Activated CD8-positive, alpha-beta T cell treated with anti-CD3 and anti-CD28 coated beads for 36 hours (primary cell): Measurements from ENCODE around the gene C2orf92. TPM values are rescaled to one million over a fixed set of nuclear protein-coding genes. Genes with fewer than 3 reads are reported as not detected.

Source experiments
- ATAC-seq: fragments of 200-7000 bp; cut with Tn5 transposase; one replicate; pipeline ENCODE4 v1.10.0; 2021; ENCODE audit warnings: mild to moderate bottlenecking, moderate library complexity
- CTCF ChIA-PET: fragments of 350-600 bp; sonication (Branson Sonifier 250); formaldehyde crosslinking; loops from one replicate; lab custom pipeline; 2021; ENCODE audit warnings: antibody characterized with exemption; lab: Charles Lee
- POLR2A ChIA-PET: fragments of 350-600 bp; sonication (Branson Sonifier 250); formaldehyde crosslinking; loops from one replicate; lab custom pipeline; 2021; ENCODE audit warnings: antibody characterized with exemption; lab: Charles Lee
- DNase-seq: peaks from one replicate; pipeline ENCODE4 v3.0.0-alpha.2; 2020
- H3K27ac Mint-ChIP-seq: one replicate; pipeline ENCODE4 v1.8.0; 2021; ENCODE audit warnings: mild to moderate bottlenecking, mixed read lengths
- H3K27me3 Mint-ChIP-seq: one replicate; pipeline ENCODE4 v1.8.0; 2021; ENCODE audit warnings: mixed read lengths
- H3K36me3 Mint-ChIP-seq: one replicate; pipeline ENCODE4 v1.8.0; 2021; ENCODE audit warnings: low read depth, mixed read lengths
- H3K4me1 Mint-ChIP-seq: one replicate; pipeline ENCODE4 v1.8.0; 2021; ENCODE audit warnings: low read depth, mixed read lengths
- H3K4me3 Mint-ChIP-seq: one replicate; pipeline ENCODE4 v1.8.0; 2021; ENCODE audit warnings: mild to moderate bottlenecking, moderate library complexity, mixed read lengths
- H3K9me3 Mint-ChIP-seq: one replicate; pipeline ENCODE4 v1.8.0; 2021; ENCODE audit warnings: mixed read lengths
- CTCF ChIP-seq: fragments of 200-600 bp; IDR thresholded peaks from one replicate; pipeline ENCODE4 v1.8.0; 2022; ENCODE audit warnings: antibody characterized with exemption, mild to moderate bottlenecking
- intact Hi-C: fragments of 100-400 bp; cut with micrococcal nuclease; formaldehyde crosslinking; loops from one replicate; pipeline ENCODE4 v1.10.0; 2022
- total RNA-seq, 2 experiments: library from RNA; stranded (reverse); gene quantifications; one replicate each; pipeline ENCODE4 v1.2.3, GENCODE V29; 2021

The C2orf92 gene
- total RNA-seq, 2 experiments from 2014 or later, result 6.8 to 11.7 TPM

- no peak for ATAC-seq
- ChIA-PET POLR2A (interaction anchor here (0.6 to 2.6 kb wide), 3 partner anchors 9 to 40 kb away, joined by 3 to 7 read pairs (median 4); partner anchors contain the start of gene ZAP70), CTCF (interaction anchor here (0.9 to 7.4 kb wide), 6 partner anchors 7 to 111 kb away, joined by 3 to 137 read pairs (median 12); partner anchors contain the start of genes ACTR1B and ZAP70)
- Mint-ChIP-seq H3K27me3 (no peaks in the 10 kb centered on the region), H3K4me1 (peaks cover 7% of the 10 kb centered on the region), H3K9me3 (no peaks in the 10 kb centered on the region), H3K36me3 (no peaks in the 10 kb centered on the region), H3K4me3 (no peak overlapping the region), H3K27ac (no peak overlapping the region)
- intact Hi-C loops, result no loop called here
- DNase-seq, result no peak
- TF ChIP-seq CTCF, result no peak
These were observed 32.4 kb downstream of the C2orf92 start for GRCh38 chr2:97701851-97702465.

- Mint-ChIP-seq H3K4me3 (no peak overlapping the region), H3K27ac (no peak overlapping the region), H3K27me3 (no peaks in the 10 kb centered on the region), H3K4me1 (peaks cover 4% of the 10 kb centered on the region), H3K36me3 (no peaks in the 10 kb centered on the region), H3K9me3 (no peaks in the 10 kb centered on the region)
- ChIA-PET CTCF (interaction anchor here (2.3 to 2.7 kb wide), 2 partner anchors 45 to 112 kb away, joined by 9 to 16 read pairs; no protein-coding TSS in a partner anchor), POLR2A (interaction anchor here (2.6 kb wide), 1 partner anchor 10 kb away, joined by 7 read pairs; the partner anchor contains the start of gene ZAP70)
- DNase-seq (no peak), ATAC-seq (no peak)
- intact Hi-C loops, result no loop called here
- no peak for TF ChIP-seq CTCF
These were observed 33.4 kb downstream of the C2orf92 start for GRCh38 chr2:97702731-97703470.

GRCh38 chr2:97703741-97704140 is 34.2 kb downstream of the C2orf92 start:
- no peak for DNase-seq
- ChIA-PET CTCF (interaction anchor here (2.7 kb wide), 1 partner anchor 113 kb away, joined by 16 read pairs; no protein-coding TSS in a partner anchor), POLR2A (interaction anchor here (2.6 kb wide), 1 partner anchor 9 kb away, joined by 7 read pairs; the partner anchor contains the start of gene ZAP70)
- ATAC-seq, result no peak
- Mint-ChIP-seq H3K4me1 (peaks cover 4% of the 10 kb centered on the region), H3K4me3 (no peak overlapping the region), H3K9me3 (no peaks in the 10 kb centered on the region), H3K27me3 (no peaks in the 10 kb centered on the region), H3K36me3 (no peaks in the 10 kb centered on the region), H3K27ac (no peak overlapping the region)
- no peak for TF ChIP-seq CTCF
- intact Hi-C loops, result no loop called here

GRCh38 chr2:97704989-97705388 is 35.5 kb downstream of the C2orf92 start:
- H3K36me3 Mint-ChIP-seq, result peaks cover under 1% of the 10 kb centered on the region
- DNase-seq (no peak), ATAC-seq (no peak)
- ChIA-PET CTCF (interaction anchor here (0.8 kb wide), 2 partner anchors 36 to 43 kb away, joined by 3 to 4 read pairs; no protein-coding TSS in a partner anchor), POLR2A (no interaction called here)
- H3K27ac Mint-ChIP-seq, result no peak overlapping the region
- no peak for TF ChIP-seq CTCF
- no peak overlapping the region for H3K4me3 Mint-ChIP-seq
- H3K9me3 Mint-ChIP-seq, result peaks cover under 1% of the 10 kb centered on the region
- H3K4me1 Mint-ChIP-seq, result peaks cover 7% of the 10 kb centered on the region
- H3K27me3 Mint-ChIP-seq, result no peaks in the 10 kb centered on the region
- intact Hi-C loops, result no loop called here
